ENCODE measurements around the gene MORF4L1. TPM values are rescaled to one million over a fixed set of nuclear protein-coding genes. Genes with fewer than 3 reads are reported as not detected.
"Not testable (repeated sequence)": the region's sequence is repeated elsewhere in the genome, so short reads cannot be mapped to it uniquely, and the experiment has no call there.

Gene MORF4L1
- total RNA-seq, 1 donor from 2014 or later: 930 TPM

DNA sequence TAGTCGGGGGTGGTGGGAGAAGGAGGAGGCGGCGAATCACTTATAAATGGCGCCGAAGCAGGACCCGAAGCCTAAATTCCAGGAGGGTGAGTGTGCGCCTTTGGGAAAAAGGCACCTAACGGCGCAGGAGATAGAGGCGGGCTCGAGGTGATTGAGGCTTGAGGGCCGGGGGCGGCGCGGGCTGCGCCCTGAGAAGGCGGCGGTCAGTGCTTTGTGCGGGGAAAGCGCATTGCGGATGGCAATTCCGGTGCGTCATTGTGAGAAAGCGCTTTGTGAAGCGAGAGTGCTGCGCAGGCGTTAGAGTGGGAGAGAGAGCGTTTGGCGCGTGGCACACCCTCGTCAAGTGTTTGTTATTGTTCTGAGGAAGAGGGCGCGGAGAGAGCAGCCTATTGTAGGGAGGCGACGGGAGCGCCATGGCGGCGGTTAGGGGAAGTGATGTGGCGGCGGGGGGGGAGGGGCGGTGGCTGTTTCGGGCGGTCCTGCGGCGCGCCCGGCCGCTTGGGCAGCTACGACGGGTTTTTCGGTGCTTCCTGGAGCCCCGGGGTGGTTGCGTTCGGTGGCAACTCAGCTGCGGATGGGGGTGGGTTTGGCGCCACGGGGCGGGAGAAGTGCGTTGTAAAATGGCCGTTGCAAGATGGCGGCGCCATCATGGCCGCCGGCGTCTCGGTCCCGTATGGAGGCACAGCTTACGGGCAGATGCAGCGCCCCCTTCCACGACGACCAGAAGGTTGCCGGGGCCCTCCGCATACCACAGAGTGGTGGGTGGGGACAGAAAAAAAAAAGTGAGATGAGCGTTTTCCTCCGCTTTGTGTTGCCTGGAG, 492 bp downstream of the MORF4L1 start:
- Mint-ChIP-seq H3K27me3 (ENCODE audit: insufficient read depth, low read depth) (peaks cover 16% of the 10 kb centered on the region), H3K27ac (peak overlapping the region; percentile 100), H3K9me3 (no peaks in the 10 kb centered on the region), H3K36me3 (peaks cover 12% of the 10 kb centered on the region), H3K4me1 (peaks cover 34% of the 10 kb centered on the region), H3K4me3 (peak overlapping the region; percentile 99)
- Histone ChIP-seq H3K4me3 (peak overlapping the region; percentile 92), H3K27me3 (no peaks in the 10 kb centered on the region), H3K79me2 (ENCODE audit: low read depth) (peaks cover 58% of the 10 kb centered on the region), H3K4me1 (peaks cover 40% of the 10 kb centered on the region), H3K36me3 (no peaks in the 10 kb centered on the region), H3K4me2 (peak overlapping the region; percentile 81), H4K20me1 (ENCODE audit: low read depth) (peaks cover 46% of the 10 kb centered on the region), H3K9me3 (ENCODE audit: low read depth) (no peaks in the 10 kb centered on the region), H3K9ac (peak overlapping the region; percentile 100), H2AFZ (replicated peaks) (peak overlapping the region; percentile 84), H3K27ac (peak overlapping the region; percentile 100), H3F3A (ENCODE audit: low read depth) (peaks cover 26% of the 10 kb centered on the region)
- no peak for TF ChIP-seq EZH2 (IDR thresholded peaks at IDR 0.05)
- no peak for TF ChIP-seq EZH2phosphoT487 (IDR thresholded peaks at IDR 0.05)
- TF ChIP-seq CTCF (IDR thresholded peaks at IDR 0.05): peak; percentile 69
- peak; percentile 98 for DNase-seq (ENCODE audit: low spot score)

- H3K36me3 ChIP-seq: no peaks in the 10 kb centered on the region
- peak; percentile 32 for DNase-seq (ENCODE audit: low spot score)
- peaks cover 12% of the 10 kb centered on the region for H3K36me3 Mint-ChIP-seq
- H3K27me3 ChIP-seq: no peaks in the 10 kb centered on the region
- H3K4me1 ChIP-seq: peaks cover 48% of the 10 kb centered on the region
- H3K9me3 Mint-ChIP-seq: no peaks in the 10 kb centered on the region
- H3K27ac ChIP-seq: peak overlapping the region; percentile 100
- peak overlapping the region; percentile 99 for H3K4me3 Mint-ChIP-seq
- TF ChIP-seq CTCF (IDR thresholded peaks at IDR 0.05): no peak
- TF ChIP-seq EZH2phosphoT487 (IDR thresholded peaks at IDR 0.05): no peak
- no peak for TF ChIP-seq EZH2 (IDR thresholded peaks at IDR 0.05)
- H3K4me2 ChIP-seq: peak overlapping the region; percentile 81
- H3K9ac ChIP-seq: peak overlapping the region; percentile 77
- peaks cover 16% of the 10 kb centered on the region for H3K27me3 Mint-ChIP-seq (ENCODE audit: insufficient read depth, low read depth)
- H3K9me3 ChIP-seq (ENCODE audit: low read depth): no peaks in the 10 kb centered on the region
- H3K4me1 Mint-ChIP-seq: peaks cover 38% of the 10 kb centered on the region
- peaks cover 55% of the 10 kb centered on the region for H4K20me1 ChIP-seq (ENCODE audit: low read depth)
- no peak overlapping the region for H2AFZ ChIP-seq (replicated peaks)
- H3K4me3 ChIP-seq: peak overlapping the region; percentile 92
- peaks cover 67% of the 10 kb centered on the region for H3K79me2 ChIP-seq (ENCODE audit: low read depth)
- H3K27ac Mint-ChIP-seq: peak overlapping the region; percentile 100
- H3F3A ChIP-seq (ENCODE audit: low read depth): peaks cover 29% of the 10 kb centered on the region
Measured at GRCh38 chr15:78873793-78874765, 1.4 kb downstream of the MORF4L1 start.

DNA sequence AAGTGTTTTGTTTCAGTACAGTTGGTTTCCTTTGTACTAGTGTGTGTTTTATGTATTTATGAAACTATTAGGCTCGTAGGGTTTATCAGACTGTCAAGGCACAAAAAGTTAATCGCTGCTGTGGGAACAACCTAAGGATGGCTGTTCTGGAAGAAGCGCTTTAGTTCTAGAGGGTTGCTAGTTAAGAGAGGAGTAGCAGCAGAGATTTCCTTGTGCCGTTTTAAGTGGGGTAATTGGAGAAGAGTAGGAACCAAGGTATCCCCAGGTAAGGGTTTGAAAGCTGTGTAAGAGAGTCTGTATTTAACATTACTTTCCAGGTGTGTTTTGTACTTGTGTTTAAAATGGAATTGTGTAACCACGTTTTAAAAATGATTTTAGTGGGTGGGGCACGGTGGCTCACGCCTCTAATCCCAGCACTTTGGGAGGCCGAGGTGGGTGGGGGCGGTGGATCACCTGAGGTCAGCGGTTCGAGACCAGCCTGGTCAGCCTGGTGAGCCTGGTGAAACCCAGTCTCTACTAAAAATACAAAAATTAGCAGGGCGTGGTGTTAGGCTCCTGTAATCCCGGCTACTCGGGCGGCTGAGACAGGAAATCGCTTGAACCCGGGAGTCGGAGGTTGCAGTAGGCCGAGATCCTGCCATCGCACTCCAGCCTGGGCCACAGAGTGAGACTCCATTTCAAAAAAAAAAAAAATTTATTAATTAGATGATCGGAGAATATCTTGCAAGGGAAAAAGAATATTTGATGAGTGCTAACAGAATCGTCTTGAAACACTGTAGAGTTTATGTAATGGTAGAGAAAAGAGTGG, 2.6 kb downstream of the MORF4L1 start:
- no peak for TF ChIP-seq EZH2phosphoT487 (IDR thresholded peaks at IDR 0.05)
- peak overlapping the region; percentile 81 for H3K4me2 ChIP-seq
- Mint-ChIP-seq H3K4me3 (peak overlapping the region; percentile 99), H3K36me3 (peaks cover 12% of the 10 kb centered on the region), H3K4me1 (peaks cover 42% of the 10 kb centered on the region), H3K9me3 (no peaks in the 10 kb centered on the region), H3K27ac (no peak overlapping the region), H3K27me3 (ENCODE audit: insufficient read depth, low read depth) (peaks cover 16% of the 10 kb centered on the region)
- H3K9ac ChIP-seq: peak overlapping the region; percentile 33
- H2AFZ ChIP-seq (replicated peaks): no peak overlapping the region
- H3K27me3 ChIP-seq: no peaks in the 10 kb centered on the region
- peaks cover 29% of the 10 kb centered on the region for H3F3A ChIP-seq (ENCODE audit: low read depth)
- H3K4me3 ChIP-seq: peak overlapping the region; percentile 92
- peaks cover 3% of the 10 kb centered on the region for H3K36me3 ChIP-seq
- peaks cover 67% of the 10 kb centered on the region for H4K20me1 ChIP-seq (ENCODE audit: low read depth)
- peaks cover 79% of the 10 kb centered on the region for H3K79me2 ChIP-seq (ENCODE audit: low read depth)
- no peaks in the 10 kb centered on the region for H3K9me3 ChIP-seq (ENCODE audit: low read depth)
- peaks cover 59% of the 10 kb centered on the region for H3K4me1 ChIP-seq
- H3K27ac ChIP-seq: no peak overlapping the region
- DNase-seq (ENCODE audit: low spot score): no peak

DNA sequence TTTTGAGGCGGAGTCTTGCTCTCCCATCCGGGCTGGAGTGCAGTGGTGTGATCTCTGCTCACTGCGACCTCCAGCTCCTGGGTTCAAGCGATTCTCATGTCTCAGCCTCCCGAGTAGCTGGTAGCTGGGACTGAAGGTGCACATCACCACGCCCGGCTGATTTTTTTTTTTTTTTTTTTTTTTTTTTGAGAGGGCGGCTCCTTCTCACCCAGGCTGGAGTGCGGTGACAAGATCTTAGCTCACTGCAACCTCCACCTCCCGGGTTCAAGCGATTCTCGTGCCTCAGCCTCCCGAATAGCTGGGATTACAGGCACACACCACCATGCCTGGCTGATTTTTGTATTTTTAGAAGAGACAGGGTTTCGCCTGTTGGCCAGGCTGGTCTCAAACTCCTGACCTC, 4.3 kb downstream of the MORF4L1 start:
- H2AFZ ChIP-seq (replicated peaks); H3K4me3 Mint-ChIP-seq; H3K27me3 ChIP-seq; DNase-seq (ENCODE audit: low spot score); H3K9me3 ChIP-seq (ENCODE audit: low read depth); H3K9me3 Mint-ChIP-seq; H3K27ac Mint-ChIP-seq; H3K36me3 ChIP-seq; H3K27ac ChIP-seq; H3K9ac ChIP-seq: not testable (repeated sequence)
- Histone ChIP-seq H3K4me3 (peak overlapping the region; percentile 19), H3K4me1 (peaks cover 57% of the 10 kb centered on the region), H3K4me2 (peak overlapping the region; percentile 81), H4K20me1 (ENCODE audit: low read depth) (peaks cover 84% of the 10 kb centered on the region), H3F3A (ENCODE audit: low read depth) (peaks cover 22% of the 10 kb centered on the region), H3K79me2 (ENCODE audit: low read depth) (peaks cover 94% of the 10 kb centered on the region)
- Mint-ChIP-seq H3K4me1 (peaks cover 35% of the 10 kb centered on the region), H3K27me3 (ENCODE audit: insufficient read depth, low read depth) (peaks cover 16% of the 10 kb centered on the region), H3K36me3 (peaks cover 17% of the 10 kb centered on the region)
